Neural progenitor cell (in vitro differentiated cells): Measurements from ENCODE around the gene INO80. TPM values are rescaled to one million over a fixed set of nuclear protein-coding genes. Genes with fewer than 3 reads are reported as not detected.

Experiments used
- DNase-seq: peaks from one replicate; pipeline ENCODE4 v3.0.0-alpha.2; 2016; ENCODE audit warnings: low spot score
- H2AFZ ChIP-seq: fragments of 200-600 bp; sonication (generic); replicated peaks from 2 replicates; pipeline ENCODE4 v1.6.1; 2016; ENCODE audit warnings: antibody characterized with exemption
- H3F3A ChIP-seq: fragments of 200-600 bp; sonication (generic); 2 replicates; pipeline ENCODE4 v1.6.1; 2016; ENCODE audit warnings: antibody characterized with exemption, low read depth
- H3K27ac ChIP-seq: fragments of 200-600 bp; sonication (generic); 2 replicates; pipeline ENCODE4 v1.5.1; 2016; ENCODE audit warnings: mild to moderate bottlenecking
- H3K27me3 ChIP-seq: fragments of 200-600 bp; sonication (generic); 2 replicates; pipeline ENCODE4 v1.6.1; 2016; ENCODE audit warnings: mild to moderate bottlenecking, moderate library complexity
- H3K36me3 ChIP-seq: fragments of 200-600 bp; sonication (generic); 2 replicates; pipeline ENCODE4 v1.5.1; 2016
- H3K4me1 ChIP-seq: fragments of 200-600 bp; sonication (generic); 2 replicates; pipeline ENCODE4 v1.6.1; 2016; ENCODE audit warnings: mixed run types
- H3K4me2 ChIP-seq: fragments of 200-600 bp; sonication (generic); 2 replicates; pipeline ENCODE4 v1.6.1; 2016
- H3K4me3 ChIP-seq: fragments of 200-600 bp; sonication (generic); 2 replicates; pipeline ENCODE4 v1.5.1; 2016
- H3K79me2 ChIP-seq: fragments of 200-600 bp; sonication (generic); 2 replicates; pipeline ENCODE4 v1.6.1; 2016; ENCODE audit warnings: low read depth
- H3K9ac ChIP-seq: fragments of 200-600 bp; sonication (generic); 2 replicates; pipeline ENCODE4 v1.6.1; 2016
- H3K9me3 ChIP-seq: fragments of 200-600 bp; sonication (generic); 2 replicates; pipeline ENCODE4 v1.5.1; 2016; ENCODE audit warnings: low read depth
- H4K20me1 ChIP-seq: fragments of 200-600 bp; sonication (generic); 2 replicates; pipeline ENCODE4 v1.6.1; 2016; ENCODE audit warnings: low read depth
- H3K27ac Mint-ChIP-seq: 3 replicates; pipeline ENCODE4 v1.8.0; 2021; ENCODE audit warnings: mixed read lengths
- H3K27me3 Mint-ChIP-seq: 2 replicates; pipeline ENCODE4 v1.8.0; 2022; ENCODE audit warnings: low read depth, mild to moderate bottlenecking, inconsistent platforms, moderate library complexity, mixed read lengths; ENCODE audit not compliant: insufficient read depth
- H3K36me3 Mint-ChIP-seq: 3 replicates; pipeline ENCODE4 v1.8.0; 2021; ENCODE audit warnings: mixed read lengths
- H3K4me1 Mint-ChIP-seq: 3 replicates; pipeline ENCODE4 v1.8.0; 2021; ENCODE audit warnings: mixed read lengths
- H3K4me3 Mint-ChIP-seq: 3 replicates; pipeline ENCODE4 v1.8.0; 2021; ENCODE audit warnings: mild to moderate bottlenecking, moderate library complexity, mixed read lengths
- H3K9me3 Mint-ChIP-seq: 3 replicates; pipeline ENCODE4 v1.8.0; 2020; ENCODE audit warnings: mixed read lengths
- CTCF ChIP-seq: fragments of 200-600 bp; sonication (generic); IDR thresholded peaks from 2 replicates; pipeline ENCODE4 v1.5.1; 2017; ENCODE audit warnings: antibody characterized with exemption, mild to moderate bottlenecking
- EZH2 ChIP-seq: fragments of 200-600 bp; sonication (generic); IDR thresholded peaks from 2 replicates; pipeline ENCODE4 v1.6.1; 2017; ENCODE audit warnings: antibody characterized with exemption, mild to moderate bottlenecking, moderate library complexity
- EZH2phosphoT487 ChIP-seq: fragments of 200-600 bp; sonication (generic); IDR thresholded peaks from 2 replicates; pipeline ENCODE4 v1.6.1; 2017; ENCODE audit warnings: antibody characterized with exemption
- total RNA-seq: library from RNA; depleted of rRNA; stranded (reverse); fragments of >200 nt; gene quantifications from 2 replicates; pipeline ENCODE4 v1.2.3, GENCODE V29; 2015; ENCODE audit warnings: low replicate concordance

The INO80 gene
- total RNA-seq, 1 donor from 2014 or later = 25.4 TPM

- Mint-ChIP-seq H3K27me3 (peaks cover 9% of the 10 kb centered on the region), H3K4me3 (peak overlapping the region; percentile 12), H3K4me1 (peaks cover 18% of the 10 kb centered on the region), H3K27ac (peak overlapping the region; percentile 67), H3K36me3 (peaks cover 3% of the 10 kb centered on the region), H3K9me3 (peaks cover 4% of the 10 kb centered on the region)
- Histone ChIP-seq H4K20me1 (no peaks in the 10 kb centered on the region), H3K9ac (no peak overlapping the region), H3K27me3 (no peaks in the 10 kb centered on the region), H3K36me3 (no peaks in the 10 kb centered on the region), H3F3A (no peaks in the 10 kb centered on the region), H3K79me2 (no peaks in the 10 kb centered on the region), H3K4me3 (no peak overlapping the region), H3K27ac (no peak overlapping the region), H3K4me1 (peaks cover 9% of the 10 kb centered on the region), H3K4me2 (no peak overlapping the region), H2AFZ (peak overlapping the region; percentile 52), H3K9me3 (no peaks in the 10 kb centered on the region)
- TF ChIP-seq CTCF = no peak
- TF ChIP-seq EZH2phosphoT487 = no peak
- no peak for TF ChIP-seq EZH2
- peak; percentile 38 for DNase-seq
Observed at GRCh38 chr15:40959331-40960141, 156.5 kb downstream of the INO80 start.

- Histone ChIP-seq H4K20me1 (no peaks in the 10 kb centered on the region), H3K9ac (no peak overlapping the region), H3K79me2 (no peaks in the 10 kb centered on the region), H3K36me3 (no peaks in the 10 kb centered on the region), H3K4me3 (no peak overlapping the region), H2AFZ (no peak overlapping the region), H3K9me3 (no peaks in the 10 kb centered on the region), H3K4me2 (no peak overlapping the region), H3F3A (no peaks in the 10 kb centered on the region), H3K27me3 (peaks cover 6% of the 10 kb centered on the region), H3K4me1 (peaks cover 9% of the 10 kb centered on the region), H3K27ac (no peak overlapping the region)
- TF ChIP-seq CTCF (no peak), EZH2phosphoT487 (no peak)
- H3K4me1 Mint-ChIP-seq = peaks cover 26% of the 10 kb centered on the region
- peaks cover 4% of the 10 kb centered on the region for H3K9me3 Mint-ChIP-seq
- H3K36me3 Mint-ChIP-seq = peaks cover 3% of the 10 kb centered on the region
- H3K27ac Mint-ChIP-seq = peak overlapping the region; percentile 67
- no peak overlapping the region for H3K4me3 Mint-ChIP-seq
- no peak for DNase-seq
- H3K27me3 Mint-ChIP-seq = peaks cover 13% of the 10 kb centered on the region
Observed at GRCh38 chr15:40958723-40959122, 157.4 kb downstream of the INO80 start.

GRCh38 chr15:40958146-40958545 is 157.9 kb downstream of the INO80 start:
- H3K27ac ChIP-seq = no peak overlapping the region
- peaks cover 3% of the 10 kb centered on the region for H3K9me3 Mint-ChIP-seq
- H3K27me3 Mint-ChIP-seq = peaks cover 15% of the 10 kb centered on the region
- H3K79me2 ChIP-seq = no peaks in the 10 kb centered on the region
- no peak for DNase-seq
- H3K36me3 Mint-ChIP-seq = peaks cover 3% of the 10 kb centered on the region
- H3K27ac Mint-ChIP-seq = no peak overlapping the region
- no peaks in the 10 kb centered on the region for H3F3A ChIP-seq
- H4K20me1 ChIP-seq = no peaks in the 10 kb centered on the region
- H3K4me1 ChIP-seq = peaks cover 9% of the 10 kb centered on the region
- no peak overlapping the region for H2AFZ ChIP-seq
- no peaks in the 10 kb centered on the region for H3K36me3 ChIP-seq
- TF ChIP-seq EZH2phosphoT487 (no peak), EZH2 (no peak), CTCF (no peak)
- H3K27me3 ChIP-seq = peaks cover 8% of the 10 kb centered on the region
- no peak overlapping the region for H3K4me3 ChIP-seq
- no peaks in the 10 kb centered on the region for H3K9me3 ChIP-seq
- H3K9ac ChIP-seq = no peak overlapping the region
- peaks cover 26% of the 10 kb centered on the region for H3K4me1 Mint-ChIP-seq
- no peak overlapping the region for H3K4me3 Mint-ChIP-seq
- no peak overlapping the region for H3K4me2 ChIP-seq
